K562 (cell line): Measurements from ENCODE around the gene PICK1. TPM values are rescaled to one million over a fixed set of nuclear protein-coding genes. Genes with fewer than 3 reads are reported as not detected.
A peak's percentile ranks its signal among the peaks of the same experiment; 100 is the strongest.

ENCODE experiments used
- ATAC-seq: fragments of 200-7000 bp; cut with Tn5 transposase; 3 replicates; pipeline ENCODE4 v1.9.1; 2020; ENCODE audit warnings: moderate library complexity
- BruUV-seq: library from RNA; stranded (reverse); fragments of 400-500 nt; replicated peaks from 2 replicates; lab custom pipeline; 2021; lab: Mats Ljungman, UMichigan
- CTCF ChIA-PET: fragments of 300-600 bp; formaldehyde crosslinking; extraction: SDS; loops from one replicate; lab custom pipeline; 2021; ENCODE audit warnings: low intra/inter-chr PET ratio; lab: Yijun Ruan, JAX
- POLR2A ChIA-PET: fragments of 300-600, 350-650 bp; sonication (Branson Sonifier 250); formaldehyde crosslinking; extraction: SDS; loops from one replicate; lab custom pipeline; 2021; ENCODE audit warnings: antibody characterized with exemption, inconsistent platforms; lab: Yijun Ruan, JAX
- DNase-seq, 4 experiments: peaks; one replicate each; pipeline versions ENCODE4 v3.0.0 to v3.0.0-alpha.2; 2011 to 2018; ENCODE audit warnings: low spot score in 3 of 4, mixed read lengths in 3 of 4; ENCODE audit errors: extremely low read depth in 1 of 4
- FAIRE-seq: peaks from 2 replicates; lab custom pipeline; 2011; peaks lifted over from hg19 to GRCh38; lab: Jason Lieb, UNC
- H2AFZ ChIP-seq: 2 replicates; pipeline ENCODE4 v1.6.0; 2011; ENCODE audit warnings: low read depth, low read length, control low read depth, inconsistent platforms
- H3K27ac ChIP-seq: fragments of 200-600 bp; 3 replicates; pipeline ENCODE4 v1.8.0; 2011; ENCODE audit warnings: low read depth, mild to moderate bottlenecking, control low read depth, inconsistent platforms, low read length, moderate library complexity, mixed read lengths; ENCODE audit errors: extremely low read depth
- H3K27me3 ChIP-seq, 2 experiments: fragments of 300-600 bp in 1 of 2; 2 replicates in 1 of 2; 3 replicates in 1 of 2; pipeline versions ENCODE4 v1.6.0 to v1.8.0; 2011; ENCODE audit warnings: inconsistent platforms in 2 of 2, low read length in 2 of 2, mild to moderate bottlenecking in 1 of 2, mixed read lengths in 1 of 2, moderate library complexity in 1 of 2; ENCODE audit not compliant: control insufficient read depth in 2 of 2, insufficient read depth in 2 of 2
- H3K36me3 ChIP-seq: fragments of 300-600 bp; 3 replicates; pipeline ENCODE4 v1.8.0; 2011; ENCODE audit warnings: mild to moderate bottlenecking, low read length, inconsistent platforms; ENCODE audit not compliant: control insufficient read depth, insufficient read depth
- H3K4me1 ChIP-seq, 2 experiments: fragments of 200-600 bp in 1 of 2; replicated peaks in 1 of 2; 2 replicates in 1 of 2; 3 replicates in 1 of 2; pipeline versions ENCODE4 v1.5.1 to v1.8.0; 2011; ENCODE audit warnings: inconsistent platforms in 2 of 2, low read length in 2 of 2, mild to moderate bottlenecking in 1 of 2, mixed read lengths in 1 of 2, moderate library complexity in 1 of 2; ENCODE audit not compliant: control insufficient read depth in 2 of 2, insufficient read depth in 2 of 2
- H3K4me2 ChIP-seq: 2 replicates; pipeline ENCODE4 v1.6.1; 2011; ENCODE audit warnings: low read length, control low read depth, inconsistent platforms, mixed read lengths; ENCODE audit not compliant: insufficient read depth
- H3K4me3 ChIP-seq: fragments of 200-600 bp; sonication (generic), shearing (Covaris generic); 2 replicates; pipeline ENCODE4 v1.5.1; 2016; ENCODE audit warnings: control low read depth, inconsistent platforms
- H3K79me2 ChIP-seq: fragments of 200-600 bp; 3 replicates; pipeline ENCODE4 v1.8.0; 2011; ENCODE audit warnings: low read length, inconsistent platforms; ENCODE audit not compliant: control insufficient read depth, insufficient read depth
- H3K9ac ChIP-seq, 2 experiments: 2 replicates each; pipeline versions ENCODE4 v1.6.0 to v1.6.1; 2011; ENCODE audit warnings: low read depth in 2 of 2, low read length in 2 of 2, control low read depth in 1 of 2, inconsistent platforms in 1 of 2, mild to moderate bottlenecking in 1 of 2, mixed read lengths in 1 of 2; ENCODE audit not compliant: insufficient read depth in 1 of 2
- H3K9me1 ChIP-seq: one replicate; pipeline ENCODE4 v1.6.0; 2011; ENCODE audit warnings: inconsistent platforms, mild to moderate bottlenecking, low read length, moderate library complexity; ENCODE audit not compliant: control insufficient read depth, insufficient read depth
- H3K9me3 ChIP-seq: replicated peaks from 2 replicates; pipeline ENCODE4 v1.5.1; 2011; ENCODE audit warnings: low read depth, low read length, inconsistent platforms; ENCODE audit not compliant: control insufficient read depth, insufficient read depth
- H4K20me1 ChIP-seq: replicated peaks from 2 replicates; pipeline ENCODE4 v1.6.1; 2011; ENCODE audit warnings: low read length, inconsistent platforms, mixed read lengths; ENCODE audit not compliant: control insufficient read depth, insufficient read depth
- MAZ ChIP-seq, 2 experiments: fragments of 450-650 bp in 1 of 2; sonication (generic) in 1 of 2; formaldehyde crosslinking; IDR thresholded peaks in 1 of 2; conservative IDR thresholded peaks in 1 of 2; 2 replicates each; pipeline versions ENCODE4 v1.4.0 to v1.5.0; 2020; ENCODE audit warnings: mild to moderate bottlenecking in 1 of 2, missing genetic modification reagents in 1 of 2
- MEF2A ChIP-seq: IDR thresholded peaks from 2 replicates; pipeline ENCODE4 v1.6.1; 2011; ENCODE audit warnings: low read depth, mild to moderate bottlenecking, low read length, moderate library complexity; ENCODE audit not compliant: control insufficient read depth
- WGBS: fragments of 100-300 bp; shearing (Covaris generic); methylation state at CpG from one replicate; pipeline ENCODE4 v1.1.6; 2016; ENCODE audit warnings: low coverage, mixed read lengths; ENCODE audit not compliant: insufficient coverage; ENCODE audit errors: missing lambda C conversion rate; 5-methylcytosine and 5-hydroxymethylcytosine counted together
- in situ Hi-C: fragments of 300-500 bp; cut with MboI; formaldehyde crosslinking; loops from 4 replicates; pipeline ENCODE4 v1.15.0; 2018; ENCODE audit warnings: inconsistent platforms, mixed read lengths
- intact Hi-C: fragments of 100-400 bp; cut with micrococcal nuclease; formaldehyde crosslinking; loops from 2 replicates; pipeline ENCODE4 v1.14.2; 2022
- polyA plus RNA-seq, 8 experiments: library from polyadenylated mRNA; depleted of rRNA in 4 of 8; stranded (reverse) in 5 of 8; unstranded in 3 of 8; fragments of >200 nt; fragmentation: Nextera tagmentation in 2 of 8; fragmentation: Illumina TruSeq in 1 of 8; extraction: Ambion mirVana in 2 of 8; extraction: Trizol in 1 of 8; gene quantifications; 2 replicates each; pipeline versions ENCODE4 v1.2.1 to v1.2.3, GENCODE V29; 2011 to 2014; ENCODE audit warnings: inconsistent platforms in 1 of 8, missing spikeins in 1 of 8
- total RNA-seq, 7 experiments: library from RNA; depleted of rRNA in 6 of 7; stranded (reverse); fragments of >200 nt in 6 of 7; fragmentation: Illumina TruSeq in 2 of 7; extraction: Trizol in 2 of 7; gene quantifications; 2 replicates each; pipeline versions ENCODE4 v1.2.1 to v1.2.3, GENCODE V29; 2011 to 2021; ENCODE audit warnings: low replicate concordance in 1 of 7
- TF ChIP-seq, protein P1 (sequence below): sonication (generic); formaldehyde crosslinking; IDR thresholded peaks from 2 replicates; pipeline ENCODE4 v1.8.0; 2022; ENCODE audit warnings: missing genetic modification reagents, mild to moderate bottlenecking, moderate library complexity, borderline replicate concordance

Gene PICK1
- total and polyA plus RNA-seq, 9 of the 15 experiments (the other 6 are each of a cell fraction or from before 2014, with no cell fraction given): 0.06 to 11.0 (median 7.9) TPM; not detected in 1

DNA sequence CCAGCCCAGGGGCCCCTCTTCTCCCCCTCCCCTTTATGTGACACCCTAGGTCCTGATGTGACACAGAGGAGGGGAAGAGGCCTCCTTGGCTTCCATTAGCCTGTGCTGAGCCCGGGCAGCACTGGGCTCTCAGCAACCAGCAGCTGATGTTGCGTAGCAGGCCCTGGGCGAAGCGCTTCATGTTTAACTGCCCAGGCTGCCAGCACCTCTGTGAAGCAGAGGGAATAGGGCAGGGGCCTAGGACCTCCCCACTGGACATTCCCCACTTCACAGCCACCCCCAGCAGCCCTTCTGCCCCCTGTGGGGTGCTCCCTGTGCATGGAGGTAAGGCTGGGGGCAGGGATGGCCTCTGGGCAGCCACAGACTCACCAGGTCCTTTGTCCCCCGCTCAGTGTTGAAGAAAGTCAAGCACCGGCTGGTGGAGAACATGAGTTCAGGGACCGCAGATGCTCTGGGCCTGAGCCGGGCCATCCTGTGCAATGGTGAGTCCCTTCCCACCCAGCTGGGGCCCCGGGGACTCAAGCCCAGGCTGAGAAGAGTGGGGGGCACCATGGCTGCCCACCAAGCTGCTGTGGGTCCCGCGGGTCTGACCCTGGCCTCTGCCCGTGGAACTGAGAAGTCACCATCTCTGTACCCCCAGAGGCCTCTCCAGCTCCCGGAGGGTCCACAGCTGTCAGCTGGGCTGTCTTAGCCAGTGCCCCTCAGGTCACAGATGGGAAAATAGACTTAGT lies 11.6 kb downstream of the PICK1 start:
- DNase-seq: no peak
- Histone ChIP-seq H3K27me3 (no peaks in the 10 kb centered on the region), H3K9me3 (no peaks in the 10 kb centered on the region), H4K20me1 (no peaks in the 10 kb centered on the region), H3K4me3 (no peak overlapping the region), H3K79me2 (no peaks in the 10 kb centered on the region), H3K27ac (no peak overlapping the region), H3K9ac (no peak overlapping the region), H3K4me2 (no peak overlapping the region), H3K9me1 (no peaks in the 10 kb centered on the region), H3K4me1 (peaks cover 0 to 10% of the 10 kb centered on the region in 2 experiments; a peak in 2 of 5 replicates), H2AFZ (no peak overlapping the region), H3K36me3 (no peaks in the 10 kb centered on the region)
- no peak for ATAC-seq
- FAIRE-seq: no peak
- CTCF ChIA-PET: no interaction called here
- in situ Hi-C loops (loop anchor here (10.0 to 25.0 kb wide), 3 partner anchors 286 to 943 kb away; partner anchors contain the start of genes APOBEC3C and APOBEC3D), intact Hi-C loops (no loop called here)
- TF ChIP-seq MAZ (CRISPR knock-in tag; conservative IDR thresholded peaks at IDR 0.05 in 1 of 2, IDR thresholded peaks at IDR 0.05 in 1 of 2) (no peak), MEF2A (no peak)
- TF ChIP-seq, protein P1, sequence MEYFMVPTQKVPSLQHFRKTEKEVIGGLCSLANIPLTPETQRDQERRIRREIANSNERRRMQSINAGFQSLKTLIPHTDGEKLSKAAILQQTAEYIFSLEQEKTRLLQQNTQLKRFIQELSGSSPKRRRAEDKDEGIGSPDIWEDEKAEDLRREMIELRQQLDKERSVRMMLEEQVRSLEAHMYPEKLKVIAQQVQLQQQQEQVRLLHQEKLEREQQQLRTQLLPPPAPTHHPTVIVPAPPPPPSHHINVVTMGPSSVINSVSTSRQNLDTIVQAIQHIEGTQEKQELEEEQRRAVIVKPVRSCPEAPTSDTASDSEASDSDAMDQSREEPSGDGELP (CRISPR knock-in tag): 0 out of 2 replicates have a peak, but pooled peaks have one; percentile 16
- BruUV-seq: no TSS peak
- POLR2A ChIA-PET: interaction anchor here (0.6 to 1.2 kb wide), 5 partner anchors 9 to 664 kb away, joined by 3 to 5 read pairs (median 3); no protein-coding TSS in a partner anchor
- 71% methylated on average over 6 of the region's 13 CpGs for WGBS
